Astrocyte of the spinal cord (primary cell): ENCODE results near the gene PCBP3.

Source experiments
- DNase-seq: peaks from one replicate; pipeline ENCODE4 v3.0.0; 2011; ENCODE audit warnings: low read depth, low spot score
- H3K4me3 ChIP-seq: 2 replicates; pipeline ENCODE4 v1.5.1; 2011; ENCODE audit warnings: low read depth, mild to moderate bottlenecking, low read length, moderate library complexity
- in situ Hi-C: cut with HindIII; loops from 2 replicates; pipeline ENCODE4 v1.10.0; 2017; ENCODE audit warnings: low sequenced_read_pairs
- TF ChIP-seq, protein P1 (sequence below): IDR thresholded peaks from 2 replicates; pipeline ENCODE4 v1.5.1; 2012; ENCODE audit warnings: low read depth, mild to moderate bottlenecking, low read length, inconsistent platforms

The PCBP3 gene

GRCh38 chr21:45818276-45818903, 174.9 kb downstream of the PCBP3 start:
- no peak overlapping the region for H3K4me3 ChIP-seq
- TF ChIP-seq, protein P1, sequence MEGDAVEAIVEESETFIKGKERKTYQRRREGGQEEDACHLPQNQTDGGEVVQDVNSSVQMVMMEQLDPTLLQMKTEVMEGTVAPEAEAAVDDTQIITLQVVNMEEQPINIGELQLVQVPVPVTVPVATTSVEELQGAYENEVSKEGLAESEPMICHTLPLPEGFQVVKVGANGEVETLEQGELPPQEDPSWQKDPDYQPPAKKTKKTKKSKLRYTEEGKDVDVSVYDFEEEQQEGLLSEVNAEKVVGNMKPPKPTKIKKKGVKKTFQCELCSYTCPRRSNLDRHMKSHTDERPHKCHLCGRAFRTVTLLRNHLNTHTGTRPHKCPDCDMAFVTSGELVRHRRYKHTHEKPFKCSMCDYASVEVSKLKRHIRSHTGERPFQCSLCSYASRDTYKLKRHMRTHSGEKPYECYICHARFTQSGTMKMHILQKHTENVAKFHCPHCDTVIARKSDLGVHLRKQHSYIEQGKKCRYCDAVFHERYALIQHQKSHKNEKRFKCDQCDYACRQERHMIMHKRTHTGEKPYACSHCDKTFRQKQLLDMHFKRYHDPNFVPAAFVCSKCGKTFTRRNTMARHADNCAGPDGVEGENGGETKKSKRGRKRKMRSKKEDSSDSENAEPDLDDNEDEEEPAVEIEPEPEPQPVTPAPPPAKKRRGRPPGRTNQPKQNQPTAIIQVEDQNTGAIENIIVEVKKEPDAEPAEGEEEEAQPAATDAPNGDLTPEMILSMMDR: no peak
- DNase-seq: no peak
- in situ Hi-C loops: no loop called here

- DNase-seq: peak; percentile 91
- H3K4me3 ChIP-seq: no peak overlapping the region
- TF ChIP-seq, protein P1: no peak
- in situ Hi-C loops: no loop called here
Measured at GRCh38 chr21:45818904-45819285, 175.4 kb downstream of the PCBP3 start.

- no peak overlapping the region for H3K4me3 ChIP-seq
- in situ Hi-C loops: no loop called here
- TF ChIP-seq, protein P1: no peak
- peak; percentile 9 for DNase-seq
Measured at GRCh38 chr21:45819478-45820170, 176.1 kb downstream of the PCBP3 start.

DNA sequence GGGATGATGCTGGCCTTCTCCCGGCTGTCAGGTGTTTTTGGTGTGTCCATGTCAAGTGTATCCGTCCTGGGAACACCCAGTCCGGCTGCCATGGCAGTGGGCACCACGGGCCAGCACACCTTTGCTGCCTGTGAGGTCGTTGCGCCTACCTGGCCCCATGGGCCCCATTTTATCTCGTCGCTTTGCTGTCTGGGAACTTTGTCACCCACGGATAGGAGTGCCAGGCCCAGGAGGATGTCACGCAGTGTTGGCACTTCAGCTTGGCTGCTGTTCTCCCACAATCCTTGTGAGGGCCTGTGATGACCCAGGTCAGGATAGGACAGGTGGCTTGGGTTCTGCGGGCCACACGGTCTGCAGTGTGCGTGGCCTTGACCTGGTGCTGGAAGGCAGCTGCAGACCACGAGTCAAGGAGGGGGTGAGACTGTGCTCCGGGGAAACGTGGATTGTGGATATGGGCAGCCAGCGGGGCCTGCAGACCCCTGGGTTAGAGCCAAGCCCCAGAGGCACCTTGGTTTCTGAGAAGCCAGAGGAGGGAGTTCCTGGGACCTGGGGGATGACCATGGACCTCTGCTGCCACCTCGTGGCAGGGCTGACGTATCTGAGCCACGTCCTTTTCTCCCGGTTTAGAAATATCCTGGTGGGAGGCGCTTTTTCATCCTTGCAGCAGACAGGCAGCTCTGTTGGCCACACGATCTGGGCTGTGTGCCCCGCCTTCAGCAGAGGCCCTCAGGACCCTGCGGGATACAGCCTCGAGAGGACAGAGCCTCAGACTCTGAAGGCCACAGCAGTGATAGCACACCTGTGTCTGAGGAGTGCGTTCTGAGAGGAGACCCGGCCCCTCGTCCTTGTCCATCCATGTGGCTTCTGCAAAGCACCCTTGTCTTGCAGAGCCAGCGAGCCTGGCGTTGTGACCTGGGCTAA, 176.9 kb downstream of the PCBP3 start:
- no peak overlapping the region for H3K4me3 ChIP-seq
- in situ Hi-C loops: no loop called here
- TF ChIP-seq, protein P1: peak; percentile 88
- peak; percentile 91 for DNase-seq

DNA sequence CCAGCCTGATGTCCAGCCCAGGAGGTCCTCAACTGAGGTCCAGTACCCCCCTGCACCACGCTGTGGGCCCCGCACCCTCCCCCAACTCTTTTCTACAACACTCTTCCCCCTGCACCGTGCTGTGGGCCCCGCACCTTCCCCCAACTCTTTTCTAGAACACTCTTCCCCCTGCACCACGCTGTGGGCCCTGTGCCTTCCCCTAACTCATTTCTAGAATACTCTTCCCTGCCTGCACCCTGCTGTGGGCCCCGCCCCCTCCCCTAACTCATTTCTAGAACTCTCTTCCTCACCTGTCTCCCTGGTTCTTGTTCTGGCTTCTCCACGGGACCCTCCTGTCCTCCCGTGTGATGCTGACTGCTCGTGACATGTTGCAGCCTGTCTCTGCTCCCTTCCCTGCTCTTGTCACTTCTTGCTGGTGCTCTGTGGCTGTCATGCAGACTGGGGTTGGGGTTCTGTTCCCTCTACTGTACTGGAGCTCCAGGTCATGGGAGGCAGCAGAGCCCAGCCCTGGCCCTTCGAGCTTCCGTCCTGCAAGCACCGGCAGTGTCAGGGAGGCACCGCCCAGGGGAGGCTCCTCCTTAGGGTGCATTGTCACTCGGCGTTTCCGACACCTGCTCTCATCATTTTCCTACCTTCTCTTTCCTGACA, 177.9 kb downstream of the PCBP3 start:
- H3K4me3 ChIP-seq: no peak overlapping the region
- DNase-seq: no peak
- TF ChIP-seq, protein P1: no peak
- in situ Hi-C loops: no loop called here

GRCh38 chr21:45821998-45822397, 178.5 kb downstream of the PCBP3 start:
- no peak for DNase-seq
- TF ChIP-seq, protein P1: no peak
- in situ Hi-C loops: no loop called here
- no peak overlapping the region for H3K4me3 ChIP-seq
